VCaP (cell line): ENCODE results near the gene GAS7.

ENCODE experiments used
- H3K27ac ChIP-seq: fragments of 450-650 bp; 2 replicates; pipeline ENCODE4 v1.5.1; 2017
- CTCF ChIP-seq: fragments of 450-650 bp; conservative IDR thresholded peaks from 2 replicates; pipeline ENCODE4 v1.5.1; 2017; ENCODE audit warnings: mild to moderate bottlenecking, moderate library complexity

Gene GAS7

GRCh38 chr17:10116267-10116666 is 82.1 kb downstream of the GAS7 start:
- no peak overlapping the region for H3K27ac ChIP-seq
- no peak for TF ChIP-seq CTCF

- TF ChIP-seq CTCF: no peak
- no peak overlapping the region for H3K27ac ChIP-seq
Measured at GRCh38 chr17:10115536-10115932, 82.9 kb downstream of the GAS7 start.

- no peak overlapping the region for H3K27ac ChIP-seq
- no peak for TF ChIP-seq CTCF
Measured at GRCh38 chr17:10114931-10115535, 83.4 kb downstream of the GAS7 start.

GRCh38 chr17:10112962-10113361 is 85.4 kb downstream of the GAS7 start:
- TF ChIP-seq CTCF: no peak
- H3K27ac ChIP-seq: no peak overlapping the region

GRCh38 chr17:10111907-10112452 is 86.4 kb downstream of the GAS7 start:
- no peak for TF ChIP-seq CTCF
- no peak overlapping the region for H3K27ac ChIP-seq

- TF ChIP-seq CTCF: no peak
- no peak overlapping the region for H3K27ac ChIP-seq
Measured at GRCh38 chr17:10109146-10109545, 89.3 kb downstream of the GAS7 start.

- TF ChIP-seq CTCF: no peak
- H3K27ac ChIP-seq: no peak overlapping the region
Measured at GRCh38 chr17:10107316-10108165, 90.9 kb downstream of the GAS7 start.
